Skin epidermis (tissue), 12 donors: ENCODE measurements around the gene GSTM2.
"Not testable (repeated sequence)": the region's sequence is repeated elsewhere in the genome, so short reads cannot be mapped to it uniquely, and the experiment has no call there.

ENCODE experiments used
- H3K27ac ChIP-seq, 21 experiments: fragments of 200-600 bp; sonication (generic) in 11 of 21; one replicate each; pipeline ENCODE4 v1.5.0; 2020; ENCODE audit warnings: mild to moderate bottlenecking in 3 of 21, inconsistent platforms in 2 of 21, moderate library complexity in 2 of 21
- H3K4me3 ChIP-seq, 7 experiments: fragments of 200-600 bp; sonication (generic) in 2 of 7; one replicate each; pipeline ENCODE4 v1.5.0; 2020; ENCODE audit warnings: inconsistent platforms in 2 of 7, mild to moderate bottlenecking in 2 of 7, moderate library complexity in 1 of 7

The GSTM2 gene

DNA sequence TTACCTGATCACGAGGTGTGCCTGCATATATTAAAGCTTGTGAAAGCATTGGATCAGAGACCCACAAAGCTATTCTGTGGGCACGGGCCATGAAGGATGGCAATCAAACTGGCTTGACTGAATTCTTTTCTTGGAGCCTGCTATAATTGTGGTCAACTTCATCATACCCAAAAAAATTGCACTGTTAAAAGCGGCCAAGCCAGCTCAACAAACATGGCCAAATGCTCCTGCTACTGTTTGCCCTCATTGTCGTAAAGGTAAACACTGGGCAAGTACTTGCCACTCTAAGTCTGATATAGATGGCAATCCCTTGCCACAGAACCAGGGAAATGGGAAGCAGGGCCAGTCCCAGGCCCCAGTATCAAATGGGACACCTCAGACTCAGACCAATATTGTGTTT is 37.6 kb downstream of the GSTM2 start:
- H3K27ac ChIP-seq: no peak overlapping the region
- H3K4me3 ChIP-seq: no peak overlapping the region

DNA sequence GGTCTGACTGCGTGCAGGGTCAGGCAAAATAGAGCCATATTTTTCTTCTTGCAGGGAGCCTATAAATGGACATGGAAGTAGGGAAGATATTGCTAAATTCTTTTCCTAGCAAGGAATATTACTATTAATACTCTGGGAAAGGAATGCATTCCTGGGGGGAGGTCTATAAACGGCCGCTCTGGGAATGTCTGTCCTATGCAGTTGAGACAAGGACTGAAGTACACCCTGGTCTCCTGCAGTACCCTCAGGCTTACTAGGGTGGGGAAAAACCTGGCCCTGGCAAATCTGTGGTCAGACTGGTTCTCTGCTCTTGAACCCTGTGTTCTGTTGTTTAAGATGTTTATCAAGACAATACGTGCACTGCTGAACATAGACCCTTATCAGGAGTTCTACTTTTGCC is 41.1 kb downstream of the GSTM2 start:
- H3K4me3 ChIP-seq, H3K27ac ChIP-seq: not testable (repeated sequence)

DNA sequence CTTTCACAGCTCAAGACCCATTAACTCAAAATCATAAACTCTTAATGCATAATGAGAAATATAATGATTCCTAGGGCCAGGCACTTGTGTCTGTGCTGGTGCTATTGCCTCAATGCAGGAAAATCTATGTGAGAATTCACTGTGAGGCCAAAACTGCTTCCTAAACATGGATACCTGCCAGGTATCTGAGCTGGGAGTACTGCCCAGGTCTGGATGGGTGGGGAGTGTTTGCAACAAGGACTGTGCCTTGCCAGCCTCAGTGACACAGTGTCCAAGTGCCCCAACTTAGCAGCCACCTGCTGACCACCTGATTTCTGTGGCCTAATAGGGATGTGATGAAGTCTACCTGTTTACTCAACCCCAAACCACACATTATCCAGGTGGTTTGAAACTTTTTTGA is 42.0 kb downstream of the GSTM2 start:
- H3K27ac ChIP-seq, H3K4me3 ChIP-seq: not testable (repeated sequence)

DNA sequence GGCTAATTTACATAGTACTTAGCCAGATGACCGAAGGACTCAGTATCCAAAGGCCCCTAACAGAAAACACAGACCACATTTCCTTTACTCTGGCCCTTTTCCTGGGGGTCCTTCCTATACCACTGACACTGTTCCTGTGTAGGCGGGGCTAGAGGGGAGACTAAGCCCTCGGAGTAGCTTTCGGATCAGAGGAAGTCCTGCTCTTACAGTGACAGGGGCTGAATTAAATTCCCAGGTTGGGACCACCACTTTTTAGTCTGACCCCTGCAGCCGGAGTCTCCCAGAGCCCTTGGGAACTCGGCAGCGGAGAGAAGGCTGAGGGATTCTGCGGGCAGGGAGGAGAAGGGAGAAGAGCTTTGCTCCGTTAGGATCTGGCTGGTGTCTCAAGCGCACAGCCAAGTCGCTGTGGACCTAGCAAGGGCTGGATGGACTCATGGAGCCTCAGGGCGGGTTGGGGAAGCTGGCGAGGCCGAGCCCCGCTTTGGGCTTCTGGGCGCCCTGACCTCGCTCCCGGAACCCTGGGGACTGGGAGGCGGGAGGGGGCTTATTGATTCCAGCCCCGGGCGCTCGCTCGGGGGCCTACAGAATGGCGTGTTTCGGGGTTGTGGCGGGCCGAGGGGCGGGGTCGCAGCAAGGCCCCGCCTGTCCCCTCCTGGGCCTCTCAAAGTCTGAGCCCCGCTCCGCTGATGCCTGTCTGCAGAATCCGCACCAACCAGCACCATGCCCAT is 43.9 kb downstream of the GSTM2 start, which contains the start of gene GSTM5:
TSS of gene GSTM5 (plus strand) at position 659 of the 728 bp plus-strand sequence. CDS start at position 721, 62 bp downstream.
- Histone ChIP-seq H3K4me3 (peak within 1 kb of the TSS; percentile 5 to 35 (median 22)), H3K27ac (peak within 1 kb of the TSS in 5 of 21 experiments; percentile 12 to 65 (median 50))

DNA sequence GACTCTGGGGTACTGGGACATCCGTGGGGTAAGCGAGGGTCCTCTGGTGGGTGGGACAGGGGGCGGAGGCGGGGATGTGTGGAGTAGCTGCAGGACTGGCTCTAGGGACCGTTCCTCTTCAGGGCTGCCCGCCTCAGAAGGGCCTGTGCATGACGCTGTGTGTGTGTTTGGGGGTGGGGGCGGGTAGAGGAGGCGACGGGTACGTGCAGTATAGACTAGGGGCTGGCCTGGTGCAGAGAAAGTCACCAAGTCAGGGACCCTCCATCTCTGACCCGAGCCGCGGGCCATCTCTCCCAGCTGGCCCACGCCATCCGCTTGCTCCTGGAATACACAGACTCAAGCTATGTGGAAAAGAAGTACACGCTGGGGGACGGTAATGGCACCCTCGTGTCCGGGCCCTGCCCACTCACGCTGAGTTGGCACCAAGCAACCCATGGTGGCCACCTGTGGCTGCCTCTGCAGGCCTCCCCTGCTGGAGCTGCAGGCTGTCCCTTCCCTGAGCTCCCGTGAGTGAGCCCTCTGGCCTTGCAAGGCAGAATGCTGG is 44.5 kb downstream of the GSTM2 start:
- H3K27ac ChIP-seq: peak overlapping the region in 3 of 21 experiments; percentile 12 to 65 (median 25)
- H3K4me3 ChIP-seq: peak overlapping the region in 6 of 7 experiments; percentile 5 to 35 (median 24)

DNA sequence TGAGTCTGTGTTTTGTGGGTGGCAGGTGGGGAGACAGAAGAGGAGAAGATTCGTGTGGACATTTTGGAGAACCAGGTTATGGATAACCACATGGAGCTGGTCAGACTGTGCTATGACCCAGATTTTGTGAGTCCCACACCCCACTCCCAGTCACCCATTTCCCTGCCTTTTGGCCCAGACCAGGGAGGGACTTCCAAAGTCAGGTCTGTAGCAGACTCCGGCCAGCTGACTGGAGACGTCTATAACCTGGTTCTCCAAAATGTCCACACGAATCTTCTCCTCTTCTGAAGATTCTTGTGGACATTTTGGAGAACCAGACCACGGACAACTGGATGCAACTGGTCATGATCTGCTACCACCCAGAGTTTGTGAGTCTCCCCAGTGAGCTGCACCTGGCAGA is 45.8 kb downstream of the GSTM2 start:
- no peak overlapping the region for H3K4me3 ChIP-seq
- H3K27ac ChIP-seq: no peak overlapping the region

DNA sequence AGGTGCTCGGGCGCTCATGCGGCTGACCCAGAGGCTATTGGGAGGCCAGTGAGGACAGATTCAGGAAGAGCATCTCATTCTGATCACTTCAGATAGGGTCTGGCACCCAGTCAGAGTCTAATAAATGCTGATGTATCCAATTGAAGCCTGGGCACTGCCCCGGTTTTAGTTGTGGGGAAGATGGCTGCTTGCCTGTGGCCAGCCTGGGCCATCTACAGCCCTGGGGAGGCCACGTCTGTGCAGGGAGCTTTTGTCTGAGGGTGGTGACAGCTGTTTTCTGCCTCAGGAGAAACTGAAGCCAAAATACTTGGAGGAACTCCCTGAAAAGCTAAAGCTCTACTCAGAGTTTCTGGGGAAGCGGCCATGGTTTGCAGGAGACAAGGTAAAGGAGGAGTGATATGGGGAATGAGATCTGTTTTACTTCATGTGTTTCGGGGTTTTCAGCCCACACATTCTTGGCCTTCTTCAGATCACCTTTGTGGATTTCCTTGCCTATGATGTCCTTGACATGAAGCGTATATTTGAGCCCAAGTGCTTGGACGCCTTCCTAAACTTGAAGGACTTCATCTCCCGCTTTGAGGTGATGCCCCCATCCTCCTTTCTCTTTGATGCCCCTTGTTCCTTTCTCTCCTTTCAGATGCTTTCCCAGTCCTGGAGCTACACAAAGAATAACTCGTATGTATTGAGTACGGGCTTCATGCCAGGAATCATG is 47.0 kb downstream of the GSTM2 start:
- Histone ChIP-seq H3K27ac (no peak overlapping the region), H3K4me3 (no peak overlapping the region)

DNA sequence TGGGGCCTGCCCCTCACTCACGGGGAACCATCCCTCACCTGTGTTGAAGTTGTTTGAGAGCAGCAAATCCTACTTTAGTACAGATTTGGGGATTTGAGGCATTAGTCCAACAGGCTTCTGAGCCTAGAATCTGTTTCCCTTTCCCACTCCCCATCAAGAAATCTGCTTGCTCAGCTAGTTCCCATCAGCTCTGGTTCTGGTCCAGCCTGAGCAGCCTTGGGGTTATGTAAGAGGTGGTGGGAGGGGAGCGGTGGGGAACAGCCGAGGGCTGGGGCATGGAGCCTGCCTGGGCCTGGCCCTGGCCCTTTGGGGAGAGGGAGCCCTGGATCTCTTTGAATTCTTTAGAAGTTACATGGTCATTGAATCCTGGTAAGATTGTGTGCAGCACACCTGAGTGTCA is 48.3 kb downstream of the GSTM2 start:
- no peak overlapping the region for H3K4me3 ChIP-seq
- H3K27ac ChIP-seq: peak overlapping the region in 8 of 21 experiments; percentile 1 to 71 (median 58)

DNA sequence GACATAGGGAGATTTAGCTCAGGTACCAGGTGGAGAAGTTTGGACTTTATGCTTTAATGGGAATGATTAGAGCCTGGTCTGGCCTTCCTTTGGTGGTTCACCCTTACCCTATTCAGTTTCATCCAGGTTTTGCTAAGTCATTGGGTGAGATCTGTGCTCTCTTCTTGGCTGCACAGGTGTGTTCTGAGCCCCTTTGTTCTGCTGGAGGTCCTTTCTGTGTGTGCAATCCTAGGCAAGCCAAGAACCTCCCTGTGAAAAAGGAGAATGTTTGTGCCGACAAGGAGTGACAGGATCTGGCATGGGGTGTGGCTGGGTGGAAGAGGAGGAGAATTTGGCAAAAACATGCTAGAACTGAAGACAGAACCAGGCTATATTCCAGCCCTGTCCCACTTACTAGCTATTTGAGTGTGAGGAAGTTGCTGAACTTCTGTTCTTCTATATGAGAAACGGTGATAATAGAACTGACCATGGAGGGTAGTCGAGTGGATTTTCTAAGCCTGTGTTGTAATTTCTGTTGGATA is 48.8 kb downstream of the GSTM2 start:
- peak overlapping the region in 8 of 21 experiments; percentile 1 to 71 (median 58) for H3K27ac ChIP-seq

DNA sequence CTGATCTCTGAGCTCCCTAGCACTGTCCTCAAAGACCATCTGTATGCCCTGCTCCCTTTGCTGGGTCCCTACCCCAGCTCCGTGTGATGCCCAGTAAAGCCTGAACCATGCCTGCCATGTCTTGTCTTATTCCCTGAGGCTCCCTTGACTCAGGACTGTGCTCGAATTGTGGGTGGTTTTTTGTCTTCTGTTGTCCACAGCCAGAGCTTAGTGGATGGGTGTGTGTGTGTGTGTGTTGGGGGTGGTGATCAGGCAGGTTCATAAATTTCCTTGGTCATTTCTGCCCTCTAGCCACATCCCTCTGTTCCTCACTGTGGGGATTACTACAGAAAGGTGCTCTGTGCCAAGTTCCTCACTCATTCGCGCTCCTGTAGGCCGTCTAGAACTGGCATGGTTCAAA is 49.9 kb downstream of the GSTM2 start:
- Histone ChIP-seq H3K27ac (peak overlapping the region in 2 of 21 experiments; percentile 57 to 61), H3K4me3 (no peak overlapping the region)

More for the DNA sequence above, 48.8 kb downstream of the GSTM2 start:
- H3K4me3 ChIP-seq: no peak overlapping the region

DNA sequence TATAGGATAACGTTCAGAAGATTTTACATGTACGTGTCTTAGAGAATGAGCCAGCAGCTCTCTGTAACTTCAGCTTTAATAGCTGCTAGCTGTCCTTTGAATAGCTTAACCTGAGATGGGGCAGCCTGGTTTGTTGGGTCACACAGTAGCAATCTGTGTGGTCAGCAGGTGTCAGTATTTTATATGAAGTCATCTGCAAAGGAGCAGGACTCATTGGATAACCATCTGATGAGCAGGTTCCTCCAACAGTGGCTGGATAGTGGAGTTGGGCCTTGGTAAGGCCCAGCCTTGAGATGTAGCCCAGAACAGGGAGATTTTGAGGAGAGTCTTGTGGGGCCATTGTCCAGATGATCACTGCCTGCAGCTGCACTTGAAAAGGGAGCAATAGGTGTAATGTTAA is 50.6 kb downstream of the GSTM2 start:
- H3K4me3 ChIP-seq: no peak overlapping the region
- peak overlapping the region in 2 of 21 experiments; percentile 10 to 11 for H3K27ac ChIP-seq

DNA sequence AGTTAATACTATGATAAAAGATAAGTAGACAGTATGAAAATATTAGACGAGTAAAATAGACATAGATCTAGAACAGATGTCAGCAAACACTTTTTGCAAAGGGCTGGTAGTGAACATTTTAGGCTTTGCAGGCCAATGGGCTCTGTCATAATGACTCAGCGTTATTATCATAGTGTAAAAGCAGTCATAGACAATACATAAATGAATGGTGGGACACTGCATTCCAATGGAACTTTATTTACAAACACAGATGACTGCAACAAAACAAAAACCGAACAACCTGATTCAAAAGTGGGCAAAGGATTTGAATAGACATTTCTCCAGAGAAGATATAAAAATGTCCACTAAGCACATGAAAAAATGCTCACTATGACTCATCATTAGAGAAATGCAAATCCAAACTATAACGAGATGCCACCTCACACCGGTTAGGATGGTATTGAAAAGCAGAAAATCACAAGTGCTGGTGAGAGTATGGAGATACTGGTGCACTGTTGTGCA is 51.5 kb downstream of the GSTM2 start:
- no peak overlapping the region for H3K4me3 ChIP-seq
- no peak overlapping the region for H3K27ac ChIP-seq

DNA sequence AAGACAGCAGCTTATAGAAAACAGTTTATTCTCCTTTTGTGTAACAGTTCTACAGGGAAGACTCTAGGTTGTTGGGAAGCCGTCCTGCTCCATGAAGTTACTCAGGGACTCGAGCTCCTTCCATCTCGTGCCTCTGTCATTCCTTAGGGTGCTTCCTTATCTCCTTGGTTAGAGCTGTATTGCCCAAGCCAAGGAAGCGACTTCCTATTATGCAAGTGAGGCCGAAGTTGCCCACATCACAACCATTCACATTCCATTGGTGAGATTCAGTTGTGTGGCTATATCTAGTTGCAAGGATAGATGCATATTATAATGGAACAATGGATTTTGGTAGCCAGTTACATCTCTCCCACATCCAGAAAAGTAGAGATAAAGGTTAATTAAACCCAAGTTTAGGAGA is 53.2 kb downstream of the GSTM2 start:
- Histone ChIP-seq H3K27ac (no peak overlapping the region), H3K4me3 (no peak overlapping the region)

DNA sequence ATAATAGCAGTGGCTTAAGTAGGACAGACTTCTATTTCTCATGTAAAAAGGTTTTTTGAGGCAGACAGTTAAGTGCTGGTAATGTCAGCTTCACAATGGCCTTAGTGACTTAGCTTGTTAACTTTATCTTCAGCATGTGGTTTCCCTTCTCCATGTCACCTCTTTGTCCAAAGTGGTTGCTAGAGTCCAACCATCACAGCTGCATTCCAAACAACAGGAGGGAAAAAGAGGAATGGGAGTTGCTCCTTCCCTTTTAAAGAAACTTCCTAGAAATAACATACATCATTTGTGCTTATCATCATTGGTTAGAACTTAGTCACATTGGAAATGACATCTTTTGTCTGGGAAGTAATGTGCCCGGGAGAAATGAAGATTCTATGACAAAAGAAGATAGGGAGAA is 54.1 kb downstream of the GSTM2 start:
- H3K4me3 ChIP-seq: no peak overlapping the region
- no peak overlapping the region for H3K27ac ChIP-seq

DNA sequence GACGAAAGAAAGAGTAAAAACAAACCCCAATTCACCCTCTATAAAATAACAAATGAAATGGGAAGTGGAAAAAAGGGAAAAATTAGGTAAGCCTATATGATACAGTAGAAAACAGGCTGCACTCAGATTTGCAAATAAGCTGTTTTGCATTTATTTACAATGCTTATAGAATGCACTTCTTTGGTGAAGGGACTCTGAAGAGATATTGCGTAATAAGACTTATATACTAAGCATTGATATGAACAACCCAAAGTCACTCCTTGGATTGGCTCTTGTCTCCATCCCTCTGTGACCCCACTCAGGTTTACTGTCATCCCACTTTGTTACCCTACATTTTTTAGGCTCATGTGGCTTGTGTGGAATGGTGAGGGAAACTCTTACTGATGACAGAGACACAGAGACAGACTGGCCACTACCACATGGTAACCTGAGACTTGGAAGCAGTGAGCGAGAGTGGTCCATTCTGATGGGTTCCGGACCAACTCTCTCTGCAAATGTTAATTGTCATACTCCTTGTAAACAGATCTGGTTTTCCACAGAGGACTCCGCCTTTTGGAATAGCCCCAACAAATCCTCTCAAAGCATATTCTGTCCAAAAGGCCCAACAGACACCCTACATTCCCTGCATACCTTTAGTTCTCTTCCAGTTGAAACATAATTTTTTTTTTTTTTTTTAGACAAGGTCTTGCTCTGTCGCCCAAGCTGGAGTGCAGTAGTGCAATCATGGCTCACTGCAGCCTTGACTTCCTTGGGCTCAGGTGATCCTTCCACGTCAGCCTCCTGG is 55.2 kb downstream of the GSTM2 start:
- H3K4me3 ChIP-seq: no peak overlapping the region
- no peak overlapping the region for H3K27ac ChIP-seq
